Endodermal cell (in vitro differentiated cells): Measurements from ENCODE around the gene UNC13C. TPM values are rescaled to one million over a fixed set of nuclear protein-coding genes. Genes with fewer than 3 reads are reported as not detected.

Experiments used
- DNase-seq: peaks from one replicate; pipeline ENCODE4 v3.0.0-alpha.2; 2017
- H3K27ac ChIP-seq: 2 replicates; pipeline ENCODE4 v1.5.1; 2013; ENCODE audit warnings: mild to moderate bottlenecking, low read depth, low read length, moderate library complexity
- H3K27me3 ChIP-seq: 2 replicates; pipeline ENCODE4 v1.6.1; 2013; ENCODE audit warnings: mild to moderate bottlenecking, low read length, moderate library complexity; ENCODE audit not compliant: insufficient read depth, control insufficient read depth, poor library complexity, severe bottlenecking
- H3K36me3 ChIP-seq: 2 replicates; pipeline ENCODE4 v1.7.0; 2013; ENCODE audit warnings: mild to moderate bottlenecking, low read length, moderate library complexity; ENCODE audit not compliant: control insufficient read depth, insufficient read depth
- H3K4me1 ChIP-seq: one replicate; pipeline ENCODE4 v1.7.0; 2013; ENCODE audit warnings: low read length; ENCODE audit not compliant: control insufficient read depth, insufficient read depth
- H3K4me3 ChIP-seq: 2 replicates; pipeline ENCODE4 v1.5.1; 2013; ENCODE audit warnings: mild to moderate bottlenecking, low read length, moderate library complexity
- H3K9ac ChIP-seq: 2 replicates; pipeline ENCODE4 v1.6.1; 2013; ENCODE audit warnings: mild to moderate bottlenecking, low read length, moderate library complexity; ENCODE audit not compliant: poor library complexity, severe bottlenecking; ENCODE audit errors: extremely low read depth
- H3K9me3 ChIP-seq: 2 replicates; pipeline ENCODE4 v1.6.1; 2013; ENCODE audit warnings: mild to moderate bottlenecking, low read length, moderate library complexity; ENCODE audit not compliant: control insufficient read depth
- H3K27ac Mint-ChIP-seq: 2 replicates; pipeline ENCODE4 v1.8.0; 2020; ENCODE audit warnings: mixed read lengths
- H3K27me3 Mint-ChIP-seq: 2 replicates; pipeline ENCODE4 v1.8.0; 2021; ENCODE audit warnings: mild to moderate bottlenecking, mixed read lengths; ENCODE audit not compliant: insufficient read depth
- H3K36me3 Mint-ChIP-seq: 2 replicates; pipeline ENCODE4 v1.8.0; 2020; ENCODE audit warnings: low read depth, mixed read lengths
- H3K4me1 Mint-ChIP-seq: 2 replicates; pipeline ENCODE4 v1.8.0; 2020; ENCODE audit warnings: mixed read lengths
- H3K4me3 Mint-ChIP-seq: 2 replicates; pipeline ENCODE4 v1.8.0; 2020; ENCODE audit warnings: mild to moderate bottlenecking, moderate library complexity, mixed read lengths
- H3K9me3 Mint-ChIP-seq: 2 replicates; pipeline ENCODE4 v1.8.0; 2020; ENCODE audit warnings: mild to moderate bottlenecking, mixed read lengths
- CTCF ChIP-seq: fragments of 200-600 bp; sonication (generic); conservative IDR thresholded peaks from 2 replicates; pipeline ENCODE4 v1.5.0; 2021; ENCODE audit warnings: antibody characterized with exemption, mild to moderate bottlenecking
- WGBS, 2 experiments: methylation state at CpG; one replicate each; pipeline versions ENCODE4 v1.1.5 to v1.1.7; 2013; ENCODE audit warnings: missing lambda C conversion rate in 2 of 2, mixed read lengths in 1 of 2; ENCODE audit not compliant: insufficient coverage in 1 of 2, insufficient read length in 1 of 2; 5-methylcytosine and 5-hydroxymethylcytosine counted together
- total RNA-seq, 2 donors: library from RNA; stranded (reverse); fragmentation: NEBNext Ultra II Directional in 1 of 2; extraction: Animal tissue kit (Norgen Biotek cat#: 25700) in 1 of 2; gene quantifications; 2 replicates in 1 of 2; 3 replicates in 1 of 2; pipeline ENCODE4 v1.2.1, GENCODE V29; 2021

The UNC13C gene
- total RNA-seq, 2 donors from 2014 or later, result 7.2 to 19.9 TPM

GRCh38 chr15:54388746-54389145, 410.5 kb downstream of the UNC13C start:
- no peaks in the 10 kb centered on the region for H3K27me3 Mint-ChIP-seq
- Histone ChIP-seq H3K36me3 (no peaks in the 10 kb centered on the region), H3K4me3 (no peak overlapping the region), H3K27ac (no peak overlapping the region), H3K9ac (no peak overlapping the region), H3K4me1 (no peaks in the 10 kb centered on the region), H3K9me3 (no peaks in the 10 kb centered on the region), H3K27me3 (no peaks in the 10 kb centered on the region)
- H3K27ac Mint-ChIP-seq, result no peak overlapping the region
- H3K9me3 Mint-ChIP-seq, result peaks cover 2% of the 10 kb centered on the region
- TF ChIP-seq CTCF, result no peak
- no peaks in the 10 kb centered on the region for H3K36me3 Mint-ChIP-seq
- no peak overlapping the region for H3K4me3 Mint-ChIP-seq
- peaks cover 6% of the 10 kb centered on the region for H3K4me1 Mint-ChIP-seq
- 80 to 94% methylated on average over 1 of the region's 1 CpG for WGBS, 2 experiments
- DNase-seq, result no peak

- WGBS, 2 experiments, result 82% methylated on average over 2 of the region's 2 CpGs; no CpG with 5 or more reads in 1 of the 2 experiments
Measured at GRCh38 chr15:54410481-54410880, 432.2 kb downstream of the UNC13C start.

GRCh38 chr15:54424171-54424570, 445.9 kb downstream of the UNC13C start:
- H3K27me3 ChIP-seq, result no peaks in the 10 kb centered on the region
- TF ChIP-seq CTCF, result no peak
- no peaks in the 10 kb centered on the region for H3K9me3 ChIP-seq
- no peaks in the 10 kb centered on the region for H3K4me1 ChIP-seq
- H3K4me1 Mint-ChIP-seq, result peaks cover 10% of the 10 kb centered on the region
- H3K9ac ChIP-seq, result no peak overlapping the region
- no peaks in the 10 kb centered on the region for H3K36me3 ChIP-seq
- H3K4me3 Mint-ChIP-seq, result no peak overlapping the region
- 86 to 100% methylated on average over 1 to 2 of the region's 2 CpGs for WGBS, 2 experiments
- no peak overlapping the region for H3K27ac ChIP-seq
- no peak for DNase-seq
- peaks cover 2% of the 10 kb centered on the region for H3K9me3 Mint-ChIP-seq
- H3K4me3 ChIP-seq, result no peak overlapping the region
- no peaks in the 10 kb centered on the region for H3K27me3 Mint-ChIP-seq
- no peak overlapping the region for H3K27ac Mint-ChIP-seq
- H3K36me3 Mint-ChIP-seq, result no peaks in the 10 kb centered on the region

More at GRCh38 chr15:54410481-54410880, 432.2 kb downstream of the UNC13C start:
- no peaks in the 10 kb centered on the region for H3K9me3 ChIP-seq
- H3K4me3 ChIP-seq, result no peak overlapping the region
- Mint-ChIP-seq H3K36me3 (no peaks in the 10 kb centered on the region), H3K27ac (no peak overlapping the region), H3K4me3 (no peak overlapping the region), H3K4me1 (peaks cover 9% of the 10 kb centered on the region), H3K9me3 (no peaks in the 10 kb centered on the region), H3K27me3 (no peaks in the 10 kb centered on the region)
- no peaks in the 10 kb centered on the region for H3K27me3 ChIP-seq
- no peaks in the 10 kb centered on the region for H3K4me1 ChIP-seq
- no peak for DNase-seq
- no peak overlapping the region for H3K9ac ChIP-seq
- no peak overlapping the region for H3K27ac ChIP-seq
- TF ChIP-seq CTCF, result no peak
- no peaks in the 10 kb centered on the region for H3K36me3 ChIP-seq
